ENCODE measurements around the gene FAM131B.

Gene FAM131B

GRCh38 chr7:143359771-143360353 is 2.7 kb downstream of the FAM131B start:
- no peak for DNase-seq (ENCODE audit: low read depth)

GRCh38 chr7:143358626-143359025 is 3.9 kb downstream of the FAM131B start:
- no peak for DNase-seq (ENCODE audit: low read depth)

GRCh38 chr7:143356414-143357050 is 6.0 kb downstream of the FAM131B start:
- no peak for DNase-seq (ENCODE audit: low read depth)

- DNase-seq (ENCODE audit: low read depth): no peak
These were observed 6.8 kb downstream of the FAM131B start for GRCh38 chr7:143355450-143356385.

GRCh38 chr7:143354965-143355364 is 7.5 kb downstream of the FAM131B start:
- DNase-seq (ENCODE audit: low read depth): no peak

- no peak for DNase-seq (ENCODE audit: low read depth)
These were observed 8.1 kb downstream of the FAM131B start for GRCh38 chr7:143354376-143354775.

GRCh38 chr7:143352531-143353002 is 9.9 kb downstream of the FAM131B start:
- DNase-seq (ENCODE audit: low read depth): no peak

- DNase-seq (ENCODE audit: low read depth): no peak
These were observed 10.9 kb downstream of the FAM131B start for GRCh38 chr7:143351574-143351973.

GRCh38 chr7:143351060-143351459 is 11.5 kb downstream of the FAM131B start:
- DNase-seq (ENCODE audit: low read depth): no peak

- no peak for DNase-seq (ENCODE audit: low read depth)
These were observed 14.6 kb downstream of the FAM131B start for GRCh38 chr7:143347950-143348349.

- no peak for DNase-seq (ENCODE audit: low read depth)
These were observed 16.5 kb downstream of the FAM131B start for GRCh38 chr7:143346018-143346417.

GRCh38 chr7:143345428-143345900 is 17.0 kb downstream of the FAM131B start:
- no peak for DNase-seq (ENCODE audit: low read depth)

GRCh38 chr7:143343596-143343995 is 18.9 kb downstream of the FAM131B start:
- no peak for DNase-seq (ENCODE audit: low read depth)

- no peak for DNase-seq (ENCODE audit: low read depth)
These were observed 20.7 kb downstream of the FAM131B start for GRCh38 chr7:143341842-143342241.

GRCh38 chr7:143337216-143337615 is 25.3 kb downstream of the FAM131B start:
- no peak for DNase-seq (ENCODE audit: low read depth)

- no peak for DNase-seq (ENCODE audit: low read depth)
These were observed 28.3 kb downstream of the FAM131B start for GRCh38 chr7:143334244-143334643.

GRCh38 chr7:143331179-143331801 is 31.2 kb downstream of the FAM131B start:
- peak; percentile 61 for DNase-seq (ENCODE audit: low read depth)

- DNase-seq (ENCODE audit: low read depth): no peak
These were observed 32.9 kb downstream of the FAM131B start for GRCh38 chr7:143329471-143330170.

- no peak for DNase-seq (ENCODE audit: low read depth)
These were observed 34.6 kb downstream of the FAM131B start for GRCh38 chr7:143327903-143328302.

- no peak for DNase-seq (ENCODE audit: low read depth)
These were observed 37.3 kb downstream of the FAM131B start for GRCh38 chr7:143325240-143325639.

- DNase-seq (ENCODE audit: low read depth): no peak
These were observed 38.9 kb downstream of the FAM131B start for GRCh38 chr7:143323653-143324052.

All from non-pigmented ciliary epithelial cell (primary cell).